ENCODE data around the gene DZANK1.

GRCh38 chr20:18361678-18362077, 105.2 kb downstream of the DZANK1 start:
- TF ChIP-seq CTCF (IDR thresholded peaks at IDR 0.05) (no peak), POLR2A (IDR thresholded peaks at IDR 0.05) (no peak)
